ENCODE measurements around the gene ITGAD.

- TF ChIP-seq CTCF (IDR thresholded peaks at IDR 0.05; ENCODE audit: borderline replicate concordance, extremely low read depth, low read length, poor library complexity, severe bottlenecking) (no peak), EZH2 (IDR thresholded peaks at IDR 0.05; ENCODE audit: borderline replicate concordance, low read depth, low read length, severe bottlenecking) (no peak)
Measured at GRCh38 chr16:31464348-31464769, 71.2 kb downstream of the ITGAD start.
